Chondrocyte (in vitro differentiated cells): ENCODE measurements around the gene GCSAM. TPM values are rescaled to one million over a fixed set of nuclear protein-coding genes. Genes with fewer than 3 reads are reported as not detected.

Source experiments
- DNase-seq: peaks from one replicate; pipeline ENCODE4 v3.0.0; 2021; ENCODE audit warnings: mixed read lengths, low spot score
- H3K27ac Mint-ChIP-seq: one replicate; pipeline ENCODE4 v1.8.0; 2021; ENCODE audit warnings: mild to moderate bottlenecking, moderate library complexity, mixed read lengths; ENCODE audit not compliant: unreplicated experiment
- H3K27me3 Mint-ChIP-seq: 2 replicates; pipeline ENCODE4 v1.8.0; 2021; ENCODE audit warnings: low read depth, mixed read lengths
- H3K36me3 Mint-ChIP-seq: 2 replicates; pipeline ENCODE4 v1.8.0; 2021; ENCODE audit warnings: low read depth, mixed read lengths
- H3K4me1 Mint-ChIP-seq: 2 replicates; pipeline ENCODE4 v1.8.0; 2021; ENCODE audit warnings: low read depth, mild to moderate bottlenecking, mixed read lengths
- H3K4me3 Mint-ChIP-seq: one replicate; pipeline ENCODE4 v1.8.0; 2021; ENCODE audit warnings: mild to moderate bottlenecking, moderate library complexity, mixed read lengths; ENCODE audit not compliant: unreplicated experiment
- H3K9me3 Mint-ChIP-seq: 2 replicates; pipeline ENCODE4 v1.8.0; 2021; ENCODE audit warnings: low read depth, mixed read lengths
- long read RNA-seq: library from polyadenylated mRNA; stranded (forward); transcript quantifications from one replicate; pipeline ENCODE4 v2.0.0, GENCODE V29; 2021
- total RNA-seq: library from RNA; stranded (reverse); gene quantifications from 3 replicates; pipeline ENCODE4 v1.2.1, GENCODE V29; 2021
- TF ChIP-seq, protein P1 (sequence below): fragments of 200-600 bp; sonication (generic); IDR thresholded peaks from 2 replicates; pipeline ENCODE4 v1.5.0; 2021; ENCODE audit warnings: antibody characterized with exemption, mild to moderate bottlenecking, moderate library complexity

Gene GCSAM, protein sequence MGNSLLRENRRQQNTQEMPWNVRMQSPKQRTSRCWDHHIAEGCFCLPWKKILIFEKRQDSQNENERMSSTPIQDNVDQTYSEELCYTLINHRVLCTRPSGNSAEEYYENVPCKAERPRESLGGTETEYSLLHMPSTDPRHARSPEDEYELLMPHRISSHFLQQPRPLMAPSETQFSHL
- total RNA-seq: not detected in 3 replicates
- long read RNA-seq: 0 reads

DNA sequence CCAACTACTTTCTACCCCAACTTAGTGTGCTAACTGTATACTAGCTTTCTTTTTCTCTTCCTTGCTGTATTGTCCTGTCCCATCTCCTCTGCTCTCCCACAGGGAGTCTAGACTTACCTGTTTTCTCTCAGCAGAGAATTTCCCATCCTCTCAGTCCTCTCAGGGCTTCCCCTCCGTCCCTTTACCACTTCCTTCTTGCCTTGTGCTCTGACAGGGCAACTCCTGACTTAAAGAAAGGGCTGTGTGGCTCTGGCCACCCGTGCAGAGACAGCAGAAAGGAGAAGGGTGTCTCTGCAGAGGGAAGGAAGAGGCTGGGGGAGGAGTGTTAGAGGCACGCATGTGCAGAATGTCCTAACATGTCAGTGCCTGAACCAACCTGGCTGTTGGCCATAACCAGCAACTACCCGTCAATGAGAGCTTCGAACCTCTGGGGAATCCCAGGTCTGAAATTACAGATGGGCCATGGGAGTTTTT lies at the start of gene GCSAM:
GCSAM (minus strand) TSS at position 274 of the 474 bp plus-strand sequence; CDS start at position 146, 128 bp downstream.
- no peak within 1 kb of the TSS for H3K4me3 Mint-ChIP-seq
- H3K27ac Mint-ChIP-seq: no peak within 1 kb of the TSS
- no peaks in the 10 kb centered on the region for H3K36me3 Mint-ChIP-seq
- TF ChIP-seq, protein P1, sequence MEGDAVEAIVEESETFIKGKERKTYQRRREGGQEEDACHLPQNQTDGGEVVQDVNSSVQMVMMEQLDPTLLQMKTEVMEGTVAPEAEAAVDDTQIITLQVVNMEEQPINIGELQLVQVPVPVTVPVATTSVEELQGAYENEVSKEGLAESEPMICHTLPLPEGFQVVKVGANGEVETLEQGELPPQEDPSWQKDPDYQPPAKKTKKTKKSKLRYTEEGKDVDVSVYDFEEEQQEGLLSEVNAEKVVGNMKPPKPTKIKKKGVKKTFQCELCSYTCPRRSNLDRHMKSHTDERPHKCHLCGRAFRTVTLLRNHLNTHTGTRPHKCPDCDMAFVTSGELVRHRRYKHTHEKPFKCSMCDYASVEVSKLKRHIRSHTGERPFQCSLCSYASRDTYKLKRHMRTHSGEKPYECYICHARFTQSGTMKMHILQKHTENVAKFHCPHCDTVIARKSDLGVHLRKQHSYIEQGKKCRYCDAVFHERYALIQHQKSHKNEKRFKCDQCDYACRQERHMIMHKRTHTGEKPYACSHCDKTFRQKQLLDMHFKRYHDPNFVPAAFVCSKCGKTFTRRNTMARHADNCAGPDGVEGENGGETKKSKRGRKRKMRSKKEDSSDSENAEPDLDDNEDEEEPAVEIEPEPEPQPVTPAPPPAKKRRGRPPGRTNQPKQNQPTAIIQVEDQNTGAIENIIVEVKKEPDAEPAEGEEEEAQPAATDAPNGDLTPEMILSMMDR: no peak
- H3K9me3 Mint-ChIP-seq: no peaks in the 10 kb centered on the region
- H3K27me3 Mint-ChIP-seq: peaks cover 2% of the 10 kb centered on the region
- no peak for DNase-seq
- no peaks in the 10 kb centered on the region for H3K4me1 Mint-ChIP-seq

DNA sequence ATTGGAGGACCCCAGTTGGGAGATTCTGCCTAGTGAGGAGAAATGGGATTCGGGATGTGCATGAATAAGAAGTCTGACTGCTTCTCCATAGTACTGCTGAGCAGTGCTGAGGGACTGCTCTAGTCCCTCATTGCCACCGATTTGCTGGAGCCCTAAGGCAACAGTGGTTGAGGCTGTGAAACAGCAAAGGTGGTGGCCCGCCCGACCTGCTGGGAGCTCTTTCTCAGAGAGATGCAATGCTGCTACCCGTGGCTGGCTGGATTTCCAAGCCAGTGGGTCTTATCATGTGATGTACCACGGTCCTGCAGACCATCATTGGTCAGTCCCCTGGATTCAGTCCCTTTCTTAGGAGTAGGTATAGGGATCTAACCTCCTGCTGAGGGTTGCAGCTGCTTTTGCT lies 42.6 kb upstream of the GCSAM start:
- H3K4me3 Mint-ChIP-seq: no peak overlapping the region
- H3K4me1 Mint-ChIP-seq: no peaks in the 10 kb centered on the region
- H3K27ac Mint-ChIP-seq: no peak overlapping the region
- H3K27me3 Mint-ChIP-seq: no peaks in the 10 kb centered on the region
- H3K36me3 Mint-ChIP-seq: no peaks in the 10 kb centered on the region
- TF ChIP-seq, protein P1: no peak
- DNase-seq: peak; percentile 72
- no peaks in the 10 kb centered on the region for H3K9me3 Mint-ChIP-seq

DNA sequence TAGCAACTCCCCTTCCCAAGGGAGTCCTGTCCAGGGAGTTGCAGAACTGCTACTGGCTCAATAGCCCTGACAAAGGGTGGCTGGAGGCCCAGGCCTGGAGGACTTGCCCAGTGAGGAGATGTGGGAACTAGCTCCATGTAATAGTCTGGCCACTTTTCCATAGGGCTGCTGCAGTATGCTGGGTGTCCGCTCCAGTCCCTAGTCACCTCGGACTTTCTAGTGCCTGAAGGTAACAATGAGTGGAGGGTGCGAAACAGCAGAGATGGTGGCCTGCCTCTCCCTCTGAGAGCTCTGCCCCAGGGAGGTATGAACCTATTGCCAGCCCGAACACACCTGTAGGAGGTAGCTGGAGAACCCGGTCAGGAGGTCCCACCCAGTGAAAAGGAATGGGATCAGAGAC lies 42.0 kb upstream of the GCSAM start:
- TF ChIP-seq, protein P1: no peak
- Mint-ChIP-seq H3K4me3 (no peak overlapping the region), H3K36me3 (no peaks in the 10 kb centered on the region), H3K27me3 (no peaks in the 10 kb centered on the region), H3K27ac (no peak overlapping the region), H3K4me1 (no peaks in the 10 kb centered on the region), H3K9me3 (no peaks in the 10 kb centered on the region)
- no peak for DNase-seq

DNA sequence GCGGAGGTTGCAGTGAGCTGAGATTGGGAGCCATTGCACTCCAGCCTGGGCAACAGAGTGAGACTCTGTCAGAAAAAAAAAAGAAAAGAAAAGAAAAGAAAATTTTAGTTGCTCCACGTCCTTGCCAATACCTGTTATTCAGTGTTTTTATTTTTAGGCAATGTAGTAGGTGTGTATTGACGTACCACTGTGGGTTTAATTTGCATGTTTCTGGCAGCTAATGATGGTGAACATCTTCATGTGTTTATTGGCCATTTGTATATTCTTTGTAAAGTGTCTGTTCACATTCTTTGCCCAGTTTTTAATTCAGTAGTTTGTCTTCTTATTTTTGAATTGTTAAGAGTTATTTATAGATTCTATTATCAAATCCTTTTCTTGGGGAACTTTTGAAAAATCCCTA lies 38.1 kb upstream of the GCSAM start:
- no peak overlapping the region for H3K4me3 Mint-ChIP-seq
- no peaks in the 10 kb centered on the region for H3K4me1 Mint-ChIP-seq
- H3K9me3 Mint-ChIP-seq: peaks cover 5% of the 10 kb centered on the region
- TF ChIP-seq, protein P1: no peak
- no peak for DNase-seq
- no peak overlapping the region for H3K27ac Mint-ChIP-seq
- H3K27me3 Mint-ChIP-seq: peaks cover 2% of the 10 kb centered on the region
- H3K36me3 Mint-ChIP-seq: peaks cover 2% of the 10 kb centered on the region

DNA sequence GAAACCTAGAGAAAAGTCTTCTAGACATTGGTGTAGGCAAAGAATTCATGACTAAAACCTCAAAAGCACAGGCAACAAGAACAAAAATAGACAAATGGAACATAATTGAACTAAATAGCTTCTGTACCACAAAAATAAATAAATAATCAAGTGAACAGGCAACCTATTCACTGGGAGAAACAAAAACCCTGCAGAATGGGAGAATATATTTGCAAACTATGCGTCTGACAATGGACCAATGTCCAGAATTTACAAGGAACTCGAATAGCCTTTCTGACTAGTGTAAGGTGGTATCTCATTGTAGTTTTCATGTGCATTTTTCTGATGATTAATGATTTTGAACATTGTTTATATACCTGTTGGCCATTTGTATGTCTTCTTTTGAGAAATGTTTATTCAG lies 37.0 kb upstream of the GCSAM start:
- H3K27ac Mint-ChIP-seq: no peak overlapping the region
- H3K4me3 Mint-ChIP-seq: no peak overlapping the region
- peaks cover 7% of the 10 kb centered on the region for H3K9me3 Mint-ChIP-seq
- no peak for DNase-seq
- H3K4me1 Mint-ChIP-seq: no peaks in the 10 kb centered on the region
- TF ChIP-seq, protein P1: no peak
- peaks cover 2% of the 10 kb centered on the region for H3K36me3 Mint-ChIP-seq
- H3K27me3 Mint-ChIP-seq: peaks cover 2% of the 10 kb centered on the region
